GM23338 (cell line): ENCODE results near the gene SRCIN1.

Experiments
- EZH2 ChIP-seq: fragments of 200-600 bp; sonication (generic); IDR thresholded peaks from one replicate; pipeline ENCODE4 v1.8.0; 2017; ENCODE audit warnings: antibody characterized with exemption, mild to moderate bottlenecking, low read depth; ENCODE audit not compliant: unreplicated experiment
- EZH2phosphoT487 ChIP-seq: fragments of 200-600 bp; sonication (generic); IDR thresholded peaks from one replicate; pipeline ENCODE4 v1.8.1; 2018; ENCODE audit warnings: antibody characterized with exemption; ENCODE audit not compliant: unreplicated experiment

DNA sequence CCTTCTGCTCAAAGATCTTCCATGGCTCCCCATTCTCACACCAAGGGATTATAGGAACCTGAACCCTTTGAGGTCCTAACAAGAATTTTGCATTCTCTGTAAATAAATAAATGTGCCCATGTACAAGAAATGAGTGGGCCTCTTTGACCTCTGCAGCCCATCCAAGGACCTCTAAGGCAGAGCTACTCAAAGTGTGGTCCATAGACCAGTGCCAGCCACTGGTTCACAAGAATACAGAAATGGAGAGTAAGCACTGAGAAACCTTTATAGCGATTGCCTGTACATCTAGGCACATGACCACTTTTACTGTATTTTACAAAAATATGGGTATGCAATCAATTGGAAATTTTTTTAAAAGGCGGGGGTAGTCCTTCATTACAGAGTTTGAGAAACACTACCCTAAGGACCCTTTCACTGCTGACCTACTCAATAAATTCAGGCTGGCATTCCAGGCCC, 7.8 kb upstream of the SRCIN1 start:
- TF ChIP-seq EZH2 = no peak
- no peak for TF ChIP-seq EZH2phosphoT487
